Measurements from ENCODE around the gene SERPIND1. TPM values are rescaled to one million over a fixed set of nuclear protein-coding genes. Genes with fewer than 3 reads are reported as not detected.

The SERPIND1 gene
- total RNA-seq, 4 donors from 2014 or later, result 0.15 TPM; not detected in 3

- Histone ChIP-seq H3K27me3 (no peaks in the 10 kb centered on the region), H3K27ac (peak overlapping the region in 3 of 4 donors; percentile 71 to 75 (median 72)), H3K9me3 (no peaks in the 10 kb centered on the region), H3K4me3 (no peak overlapping the region), H3K4me1 (peaks cover 0 to 38% (median 12%) of the 10 kb centered on the region in 3 donors), H3K36me3 (peaks cover 0 to 92% of the 10 kb centered on the region in 2 donors)
- WGBS, 2 donors (ENCODE audit: low coverage in 1 of 2), result 80% methylated on average over 3 of the region's 3 CpGs; no CpG with 5 or more reads in 1 of the 2 donors
- no peak for TF ChIP-seq POLR2A (IDR thresholded peaks at IDR 0.05)
- TF ChIP-seq, protein P1, sequence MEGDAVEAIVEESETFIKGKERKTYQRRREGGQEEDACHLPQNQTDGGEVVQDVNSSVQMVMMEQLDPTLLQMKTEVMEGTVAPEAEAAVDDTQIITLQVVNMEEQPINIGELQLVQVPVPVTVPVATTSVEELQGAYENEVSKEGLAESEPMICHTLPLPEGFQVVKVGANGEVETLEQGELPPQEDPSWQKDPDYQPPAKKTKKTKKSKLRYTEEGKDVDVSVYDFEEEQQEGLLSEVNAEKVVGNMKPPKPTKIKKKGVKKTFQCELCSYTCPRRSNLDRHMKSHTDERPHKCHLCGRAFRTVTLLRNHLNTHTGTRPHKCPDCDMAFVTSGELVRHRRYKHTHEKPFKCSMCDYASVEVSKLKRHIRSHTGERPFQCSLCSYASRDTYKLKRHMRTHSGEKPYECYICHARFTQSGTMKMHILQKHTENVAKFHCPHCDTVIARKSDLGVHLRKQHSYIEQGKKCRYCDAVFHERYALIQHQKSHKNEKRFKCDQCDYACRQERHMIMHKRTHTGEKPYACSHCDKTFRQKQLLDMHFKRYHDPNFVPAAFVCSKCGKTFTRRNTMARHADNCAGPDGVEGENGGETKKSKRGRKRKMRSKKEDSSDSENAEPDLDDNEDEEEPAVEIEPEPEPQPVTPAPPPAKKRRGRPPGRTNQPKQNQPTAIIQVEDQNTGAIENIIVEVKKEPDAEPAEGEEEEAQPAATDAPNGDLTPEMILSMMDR (IDR thresholded peaks at IDR 0.05), result no peak
- TF ChIP-seq POLR2AphosphoS5 (IDR thresholded peaks at IDR 0.05), result no peak
- no peak for TF ChIP-seq EP300 (IDR thresholded peaks at IDR 0.05)
- ATAC-seq, result no peak
These were observed 24.5 kb upstream of the SERPIND1 start for GRCh38 chr22:20749453-20749852.

DNA sequence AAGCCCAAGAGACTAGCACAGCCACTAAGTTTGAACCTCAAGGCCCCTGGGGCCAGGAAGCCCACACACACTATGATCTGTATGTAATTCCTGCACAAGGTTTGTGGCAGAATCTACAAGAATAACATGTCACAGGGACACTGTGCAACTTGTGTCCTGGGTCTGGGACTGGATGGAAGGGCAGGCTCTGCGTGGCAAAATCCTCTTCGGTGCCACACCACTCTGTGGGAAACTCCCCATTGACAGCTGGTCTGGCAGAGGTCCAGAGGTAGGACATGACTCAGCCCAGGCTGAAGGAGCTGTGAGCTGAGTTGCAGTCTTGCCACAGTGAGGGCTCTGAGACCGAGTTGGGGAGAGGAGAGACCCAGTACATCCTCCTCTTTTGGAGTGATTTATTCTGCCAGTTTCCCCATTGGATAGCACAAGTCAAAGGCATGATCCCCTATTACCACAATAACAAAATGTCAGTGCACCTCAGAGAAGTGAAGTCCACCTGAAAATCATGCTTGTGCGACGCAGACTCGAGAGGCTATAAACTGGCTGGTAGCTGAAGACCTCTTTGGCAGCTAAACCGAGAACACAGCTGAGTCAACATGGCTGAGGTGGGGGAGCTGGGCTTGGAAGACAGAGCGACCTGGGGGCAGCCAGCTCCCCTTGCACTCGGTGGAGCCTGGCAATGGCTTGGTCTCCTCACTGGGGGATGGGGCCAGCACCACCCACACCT, 23.3 kb upstream of the SERPIND1 start:
- peak overlapping the region in 3 of 4 donors; percentile 43 to 75 (median 71) for H3K27ac ChIP-seq
- peak; percentile 75 for ATAC-seq
- TF ChIP-seq, protein P1 (IDR thresholded peaks at IDR 0.05), result no peak
- TF ChIP-seq POLR2A (IDR thresholded peaks at IDR 0.05) (no peak), EP300 (IDR thresholded peaks at IDR 0.05) (no peak), POLR2AphosphoS5 (IDR thresholded peaks at IDR 0.05) (no peak)
- peaks cover 0 to 38% (median 12%) of the 10 kb centered on the region in 3 donors for H3K4me1 ChIP-seq
- no peaks in the 10 kb centered on the region for H3K9me3 ChIP-seq
- H3K36me3 ChIP-seq, result peaks cover 0 to 89% of the 10 kb centered on the region in 2 donors
- no peaks in the 10 kb centered on the region for H3K27me3 ChIP-seq
- H3K4me3 ChIP-seq, result no peak overlapping the region
- 6% methylated on average over 3 of the region's 9 CpGs; no CpG with 5 or more reads in 1 of the 2 donors for WGBS, 2 donors (ENCODE audit: low coverage in 1 of 2)

- Histone ChIP-seq H3K36me3 (peaks cover 0 to 90% of the 10 kb centered on the region in 2 donors), H3K4me1 (peaks cover 0 to 38% (median 12%) of the 10 kb centered on the region in 3 donors), H3K27me3 (no peaks in the 10 kb centered on the region), H3K4me3 (no peak overlapping the region), H3K9me3 (no peaks in the 10 kb centered on the region), H3K27ac (peak overlapping the region in 3 of 4 donors; percentile 43 to 75 (median 71))
- TF ChIP-seq, protein P1 (IDR thresholded peaks at IDR 0.05), result no peak
- no peak for TF ChIP-seq EP300 (IDR thresholded peaks at IDR 0.05)
- TF ChIP-seq POLR2AphosphoS5 (IDR thresholded peaks at IDR 0.05), result no peak
- no peak for TF ChIP-seq POLR2A (IDR thresholded peaks at IDR 0.05)
- ATAC-seq, result no peak
- WGBS, 2 donors (ENCODE audit: low coverage in 1 of 2), result 50 to 83% methylated on average over 1 to 9 of the region's 18 CpGs
These were observed 22.6 kb upstream of the SERPIND1 start for GRCh38 chr22:20751185-20751851.

DNA sequence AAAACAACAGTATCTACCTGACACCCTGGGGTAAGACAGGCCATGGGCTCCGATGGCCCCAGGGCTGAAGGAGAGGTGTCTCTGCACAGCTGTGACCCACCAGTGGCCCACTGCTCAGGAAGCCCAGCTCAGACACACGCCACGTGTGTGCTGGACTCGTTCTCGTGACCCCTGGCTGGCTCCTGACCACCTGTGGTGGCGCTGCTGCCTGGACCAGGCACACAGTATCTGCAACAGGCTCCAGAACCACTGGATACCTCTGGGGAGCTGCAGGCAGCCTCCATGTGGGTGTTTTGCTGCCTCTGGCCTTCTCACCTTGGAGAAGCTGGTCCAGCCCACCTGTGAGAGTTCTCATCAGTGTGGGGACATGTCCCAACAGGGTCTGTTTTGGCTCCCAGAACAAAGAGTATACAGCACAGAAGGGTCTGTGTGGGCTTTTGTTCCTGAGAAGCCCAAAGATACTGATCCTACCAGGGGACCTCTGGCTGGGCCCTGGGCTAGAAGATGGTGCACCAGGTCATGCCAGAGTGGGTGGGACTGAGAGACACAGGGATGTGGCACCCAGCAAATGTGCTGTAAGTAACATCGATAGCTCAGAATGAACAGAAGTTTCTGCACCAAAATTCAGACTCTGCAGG, 21.7 kb upstream of the SERPIND1 start:
- WGBS, 2 donors (ENCODE audit: low coverage in 1 of 2), result 84 to 94% methylated on average over 3 to 6 of the region's 7 CpGs
- no peak for ATAC-seq
- H3K4me1 ChIP-seq, result peaks cover 0 to 38% (median 12%) of the 10 kb centered on the region in 3 donors

More for the DNA sequence above, 21.7 kb upstream of the SERPIND1 start:
- no peak overlapping the region for H3K4me3 ChIP-seq
- peak overlapping the region in 1 of 4 donors; percentile 7 for H3K27ac ChIP-seq
- TF ChIP-seq POLR2A (IDR thresholded peaks at IDR 0.05), result no peak
- TF ChIP-seq, protein P1 (IDR thresholded peaks at IDR 0.05), result no peak
- TF ChIP-seq POLR2AphosphoS5 (IDR thresholded peaks at IDR 0.05), result no peak
- TF ChIP-seq EP300 (IDR thresholded peaks at IDR 0.05), result no peak
- H3K9me3 ChIP-seq, result no peaks in the 10 kb centered on the region
- H3K27me3 ChIP-seq, result no peaks in the 10 kb centered on the region
- peaks cover 0 to 88% of the 10 kb centered on the region in 2 donors for H3K36me3 ChIP-seq

Data from gastroesophageal sphincter (tissue), 4 donors.